K562 (cell line): ENCODE results near the gene MGRN1. TPM values are rescaled to one million over a fixed set of nuclear protein-coding genes. Genes with fewer than 3 reads are reported as not detected.

ENCODE experiments used
- BRCA1 ChIP-seq, 2 experiments: fragments of 450-650 bp in 1 of 2; sonication (generic) in 1 of 2; formaldehyde crosslinking in 1 of 2; IDR thresholded peaks; 2 replicates each; pipeline versions ENCODE4 v1.5.0 to v1.6.1; 2017 to 2020; ENCODE audit warnings: mild to moderate bottlenecking in 1 of 2, missing genetic modification reagents in 1 of 2
- CCAR2 ChIP-seq: fragments of 200-400 bp; formaldehyde crosslinking; IDR thresholded peaks from 2 replicates; pipeline ENCODE4 v1.6.1; 2017; ENCODE audit warnings: mild to moderate bottlenecking, low read depth, low read length
- KAT7 ChIP-seq: sonication (generic); formaldehyde crosslinking; IDR thresholded peaks from 2 replicates; pipeline ENCODE4 v1.8.0; 2022; ENCODE audit warnings: missing genetic modification reagents, mild to moderate bottlenecking, borderline replicate concordance
- KAT8 ChIP-seq: fragments of 450-650 bp; IDR thresholded peaks from 2 replicates; pipeline ENCODE4 v1.6.1; 2016; ENCODE audit warnings: low read depth, mild to moderate bottlenecking
- KLF10 ChIP-seq: fragments of 250-450 bp; sonication (Bioruptor Pico); IDR thresholded peaks from 2 replicates; pipeline ENCODE4 v1.6.1; 2021; ENCODE audit warnings: matching md5 sums
- MTA1 ChIP-seq: fragments of 450-650 bp; IDR thresholded peaks from 2 replicates; pipeline ENCODE4 v1.6.1; 2017; ENCODE audit warnings: borderline replicate concordance
- NELFE ChIP-seq: IDR thresholded peaks from 2 replicates; pipeline ENCODE4 v1.6.1; 2011; ENCODE audit warnings: mild to moderate bottlenecking; ENCODE audit not compliant: insufficient read depth, insufficient read length
- NFIX ChIP-seq: fragments of 250-450 bp; sonication (Bioruptor Pico); IDR thresholded peaks from 2 replicates; pipeline ENCODE4 v1.4.0; 2020; ENCODE audit warnings: low read depth, mild to moderate bottlenecking, moderate library complexity
- PHB2 ChIP-seq: fragments of 450-650 bp; IDR thresholded peaks from 2 replicates; pipeline ENCODE4 v1.6.1; 2017; ENCODE audit warnings: low read depth
- SIN3A ChIP-seq, 2 experiments: fragments of 150-350 bp in 1 of 2; IDR thresholded peaks; 2 replicates each; pipeline ENCODE4 v1.6.1; 2011 to 2016; ENCODE audit warnings: borderline replicate concordance in 2 of 2, low read depth in 2 of 2, low read length in 2 of 2, mild to moderate bottlenecking in 2 of 2, moderate library complexity in 2 of 2; ENCODE audit not compliant: control insufficient read depth in 1 of 2
- SMAD2 ChIP-seq: fragments of 150-350 bp; IDR thresholded peaks from 2 replicates; pipeline ENCODE4 v1.6.1; 2014; ENCODE audit warnings: low read depth, mild to moderate bottlenecking, low read length
- SMAD4 ChIP-seq: fragments of 250-450 bp; sonication (Bioruptor Pico); conservative IDR thresholded peaks from 2 replicates; pipeline ENCODE4 v1.8.0; 2021; ENCODE audit warnings: inconsistent platforms, mild to moderate bottlenecking, moderate library complexity
- ZNF232 ChIP-seq: sonication (generic); formaldehyde crosslinking; IDR thresholded peaks from 2 replicates; pipeline ENCODE4 v1.8.0; 2022; ENCODE audit warnings: mild to moderate bottlenecking, missing genetic modification reagents
- ZNF561 ChIP-seq: fragments of 450-650 bp; formaldehyde crosslinking; conservative IDR thresholded peaks from 2 replicates; pipeline ENCODE4 v1.4.0; 2020; ENCODE audit warnings: mild to moderate bottlenecking, moderate library complexity
- polyA plus RNA-seq, 8 experiments: library from polyadenylated mRNA; depleted of rRNA in 4 of 8; stranded (reverse) in 5 of 8; unstranded in 3 of 8; fragments of >200 nt; fragmentation: Nextera tagmentation in 2 of 8; fragmentation: Illumina TruSeq in 1 of 8; extraction: Ambion mirVana in 2 of 8; extraction: Trizol in 1 of 8; gene quantifications; 2 replicates each; pipeline versions ENCODE4 v1.2.1 to v1.2.3, GENCODE V29; 2011 to 2014; ENCODE audit warnings: inconsistent platforms in 1 of 8, missing spikeins in 1 of 8
- total RNA-seq, 7 experiments: library from RNA; depleted of rRNA in 6 of 7; stranded (reverse); fragments of >200 nt in 6 of 7; fragmentation: Illumina TruSeq in 2 of 7; extraction: Trizol in 2 of 7; gene quantifications; 2 replicates each; pipeline versions ENCODE4 v1.2.1 to v1.2.3, GENCODE V29; 2011 to 2021; ENCODE audit warnings: low replicate concordance in 1 of 7
- TF ChIP-seq, protein P1 (sequence below): fragments of 250-450 bp; sonication (Bioruptor Pico); IDR thresholded peaks from 2 replicates; pipeline ENCODE4 v1.4.0; 2020
- TF ChIP-seq, protein P2 (sequence below): fragments of 250-450 bp; sonication (Bioruptor Pico); IDR thresholded peaks from 2 replicates; pipeline ENCODE4 v1.8.0; 2021; ENCODE audit warnings: moderate library complexity, mild to moderate bottlenecking, inconsistent platforms
- TF ChIP-seq, protein P3 (sequence below): fragments of 250-450 bp; sonication (Bioruptor Pico); IDR thresholded peaks from 2 replicates; pipeline ENCODE4 v1.8.0; 2022; ENCODE audit warnings: moderate library complexity, mild to moderate bottlenecking, inconsistent platforms
- TF ChIP-seq, protein P4 (sequence below): sonication (generic); formaldehyde crosslinking; IDR thresholded peaks from 2 replicates; pipeline ENCODE4 v1.8.0; 2022; ENCODE audit warnings: mild to moderate bottlenecking, missing genetic modification reagents

Gene MGRN1
- total and polyA plus RNA-seq, 9 of the 15 experiments (the other 6 are each of a cell fraction or from before 2014, with no cell fraction given) = 0.15 to 37.9 (median 6.0) TPM

- TF ChIP-seq, protein P1, sequence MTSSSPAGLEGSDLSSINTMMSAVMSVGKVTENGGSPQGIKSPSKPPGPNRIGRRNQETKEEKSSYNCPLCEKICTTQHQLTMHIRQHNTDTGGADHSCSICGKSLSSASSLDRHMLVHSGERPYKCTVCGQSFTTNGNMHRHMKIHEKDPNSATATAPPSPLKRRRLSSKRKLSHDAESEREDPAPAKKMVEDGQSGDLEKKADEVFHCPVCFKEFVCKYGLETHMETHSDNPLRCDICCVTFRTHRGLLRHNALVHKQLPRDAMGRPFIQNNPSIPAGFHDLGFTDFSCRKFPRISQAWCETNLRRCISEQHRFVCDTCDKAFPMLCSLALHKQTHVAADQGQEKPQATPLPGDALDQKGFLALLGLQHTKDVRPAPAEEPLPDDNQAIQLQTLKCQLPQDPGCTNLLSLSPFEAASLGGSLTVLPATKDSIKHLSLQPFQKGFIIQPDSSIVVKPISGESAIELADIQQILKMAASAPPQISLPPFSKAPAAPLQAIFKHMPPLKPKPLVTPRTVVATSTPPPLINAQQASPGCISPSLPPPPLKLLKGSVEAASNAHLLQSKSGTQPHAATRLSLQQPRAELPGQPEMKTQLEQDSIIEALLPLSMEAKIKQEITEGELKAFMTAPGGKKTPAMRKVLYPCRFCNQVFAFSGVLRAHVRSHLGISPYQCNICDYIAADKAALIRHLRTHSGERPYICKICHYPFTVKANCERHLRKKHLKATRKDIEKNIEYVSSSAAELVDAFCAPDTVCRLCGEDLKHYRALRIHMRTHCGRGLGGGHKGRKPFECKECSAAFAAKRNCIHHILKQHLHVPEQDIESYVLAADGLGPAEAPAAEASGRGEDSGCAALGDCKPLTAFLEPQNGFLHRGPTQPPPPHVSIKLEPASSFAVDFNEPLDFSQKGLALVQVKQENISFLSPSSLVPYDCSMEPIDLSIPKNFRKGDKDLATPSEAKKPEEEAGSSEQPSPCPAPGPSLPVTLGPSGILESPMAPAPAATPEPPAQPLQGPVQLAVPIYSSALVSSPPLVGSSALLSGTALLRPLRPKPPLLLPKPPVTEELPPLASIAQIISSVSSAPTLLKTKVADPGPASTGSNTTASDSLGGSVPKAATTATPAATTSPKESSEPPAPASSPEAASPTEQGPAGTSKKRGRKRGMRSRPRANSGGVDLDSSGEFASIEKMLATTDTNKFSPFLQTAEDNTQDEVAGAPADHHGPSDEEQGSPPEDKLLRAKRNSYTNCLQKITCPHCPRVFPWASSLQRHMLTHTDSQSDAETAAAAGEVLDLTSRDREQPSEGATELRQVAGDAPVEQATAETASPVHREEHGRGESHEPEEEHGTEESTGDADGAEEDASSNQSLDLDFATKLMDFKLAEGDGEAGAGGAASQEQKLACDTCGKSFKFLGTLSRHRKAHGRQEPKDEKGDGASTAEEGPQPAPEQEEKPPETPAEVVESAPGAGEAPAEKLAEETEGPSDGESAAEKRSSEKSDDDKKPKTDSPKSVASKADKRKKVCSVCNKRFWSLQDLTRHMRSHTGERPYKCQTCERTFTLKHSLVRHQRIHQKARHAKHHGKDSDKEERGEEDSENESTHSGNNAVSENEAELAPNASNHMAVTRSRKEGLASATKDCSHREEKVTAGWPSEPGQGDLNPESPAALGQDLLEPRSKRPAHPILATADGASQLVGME (CRISPR knock-in tag) = no peak
- TF ChIP-seq KLF10 (CRISPR knock-in tag) (no peak), BRCA1 (IDR thresholded peaks at IDR 0.05) (no peak), BRCA1 (CRISPR knock-in tag; IDR thresholded peaks at IDR 0.05) (0 out of 2 replicates have a peak, but pooled peaks have one; percentile 22), ZNF232 (CRISPR knock-in tag) (no peak), ZNF561 (CRISPR knock-in tag) (no peak), SMAD2 (no peak), SMAD4 (CRISPR knock-in tag) (peak; percentile 47; the same call in 1 of the 2 replicates), SIN3A (IDR thresholded peaks at IDR 0.05; ENCODE audit: borderline replicate concordance in 2 of 2, control insufficient read depth in 1 of 2, low read depth in 2 of 2, low read length in 2 of 2) (peak in 1 of 2 experiments; percentile 49; a peak in 1 of 4 replicates), MTA1 (no peak), NFIX (CRISPR knock-in tag) (no peak), KAT7 (CRISPR knock-in tag) (no peak), KAT8 (no peak), NELFE (no peak), CCAR2 (no peak), PHB2 (no peak)
- TF ChIP-seq, protein P2, sequence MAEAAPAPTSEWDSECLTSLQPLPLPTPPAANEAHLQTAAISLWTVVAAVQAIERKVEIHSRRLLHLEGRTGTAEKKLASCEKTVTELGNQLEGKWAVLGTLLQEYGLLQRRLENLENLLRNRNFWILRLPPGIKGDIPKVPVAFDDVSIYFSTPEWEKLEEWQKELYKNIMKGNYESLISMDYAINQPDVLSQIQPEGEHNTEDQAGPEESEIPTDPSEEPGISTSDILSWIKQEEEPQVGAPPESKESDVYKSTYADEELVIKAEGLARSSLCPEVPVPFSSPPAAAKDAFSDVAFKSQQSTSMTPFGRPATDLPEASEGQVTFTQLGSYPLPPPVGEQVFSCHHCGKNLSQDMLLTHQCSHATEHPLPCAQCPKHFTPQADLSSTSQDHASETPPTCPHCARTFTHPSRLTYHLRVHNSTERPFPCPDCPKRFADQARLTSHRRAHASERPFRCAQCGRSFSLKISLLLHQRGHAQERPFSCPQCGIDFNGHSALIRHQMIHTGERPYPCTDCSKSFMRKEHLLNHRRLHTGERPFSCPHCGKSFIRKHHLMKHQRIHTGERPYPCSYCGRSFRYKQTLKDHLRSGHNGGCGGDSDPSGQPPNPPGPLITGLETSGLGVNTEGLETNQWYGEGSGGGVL = no peak
- TF ChIP-seq, protein P3, sequence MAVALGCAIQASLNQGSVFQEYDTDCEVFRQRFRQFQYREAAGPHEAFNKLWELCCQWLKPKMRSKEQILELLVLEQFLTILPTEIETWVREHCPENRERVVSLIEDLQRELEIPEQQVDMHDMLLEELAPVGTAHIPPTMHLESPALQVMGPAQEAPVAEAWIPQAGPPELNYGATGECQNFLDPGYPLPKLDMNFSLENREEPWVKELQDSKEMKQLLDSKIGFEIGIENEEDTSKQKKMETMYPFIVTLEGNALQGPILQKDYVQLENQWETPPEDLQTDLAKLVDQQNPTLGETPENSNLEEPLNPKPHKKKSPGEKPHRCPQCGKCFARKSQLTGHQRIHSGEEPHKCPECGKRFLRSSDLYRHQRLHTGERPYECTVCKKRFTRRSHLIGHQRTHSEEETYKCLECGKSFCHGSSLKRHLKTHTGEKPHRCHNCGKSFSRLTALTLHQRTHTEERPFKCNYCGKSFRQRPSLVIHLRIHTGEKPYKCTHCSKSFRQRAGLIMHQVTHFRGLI (CRISPR knock-in tag) = no peak
- TF ChIP-seq, protein P4, sequence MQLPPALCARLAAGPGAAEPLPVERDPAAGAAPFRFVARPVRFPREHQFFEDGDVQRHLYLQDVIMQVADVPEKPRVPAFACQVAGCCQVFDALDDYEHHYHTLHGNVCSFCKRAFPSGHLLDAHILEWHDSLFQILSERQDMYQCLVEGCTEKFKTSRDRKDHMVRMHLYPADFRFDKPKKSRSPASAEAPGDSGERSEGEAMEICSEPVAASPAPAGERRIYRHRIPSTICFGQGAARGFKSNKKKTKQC (CRISPR knock-in tag) = peak; percentile 91
These were observed 367 bp downstream of the MGRN1 start (continued) for GRCh38 chr16:4624827-4625559.
